Glutamatergic neuron (in vitro differentiated cells): ENCODE data around the gene FTCD. TPM values are rescaled to one million over a fixed set of nuclear protein-coding genes. Genes with fewer than 3 reads are reported as not detected.
A peak's percentile ranks its signal among the peaks of the same experiment; 100 is the strongest.

Experiments
- DNase-seq: peaks from one replicate; pipeline ENCODE4 v3.0.0; 2022
- H3K27ac Mint-ChIP-seq: one replicate; pipeline ENCODE4 v1.8.0; 2020; ENCODE audit warnings: mild to moderate bottlenecking, mixed read lengths, inconsistent platforms; ENCODE audit not compliant: unreplicated experiment
- H3K27me3 Mint-ChIP-seq: one replicate; pipeline ENCODE4 v1.8.0; 2020; ENCODE audit warnings: mild to moderate bottlenecking, moderate library complexity, mixed read lengths, inconsistent platforms; ENCODE audit not compliant: unreplicated experiment
- H3K36me3 Mint-ChIP-seq: one replicate; pipeline ENCODE4 v1.8.0; 2020; ENCODE audit warnings: mild to moderate bottlenecking, mixed read lengths, inconsistent platforms; ENCODE audit not compliant: unreplicated experiment
- H3K4me1 Mint-ChIP-seq: one replicate; pipeline ENCODE4 v1.8.0; 2020; ENCODE audit warnings: mild to moderate bottlenecking, low read depth, mixed read lengths, inconsistent platforms; ENCODE audit not compliant: unreplicated experiment
- H3K4me3 Mint-ChIP-seq: one replicate; pipeline ENCODE4 v1.8.0; 2020; ENCODE audit warnings: mild to moderate bottlenecking, mixed read lengths, inconsistent platforms; ENCODE audit not compliant: unreplicated experiment
- H3K9me3 Mint-ChIP-seq: one replicate; pipeline ENCODE4 v1.8.0; 2020; ENCODE audit warnings: mild to moderate bottlenecking, moderate library complexity, mixed read lengths, inconsistent platforms; ENCODE audit not compliant: unreplicated experiment
- total RNA-seq: library from RNA; stranded (reverse); fragmentation: NEBNext Ultra II Directional; extraction: Animal tissue kit (Norgen Biotek cat#: 25700); gene quantifications from one replicate; pipeline ENCODE4 v1.2.1, GENCODE V29; 2021; ENCODE audit not compliant: unreplicated experiment
- TF ChIP-seq, protein P1 (sequence below): fragments of 200-600 bp; sonication (generic); IDR thresholded peaks from one replicate; pipeline ENCODE4 v1.5.0; 2021; ENCODE audit not compliant: partially characterized antibody, unreplicated experiment

The FTCD gene
- total RNA-seq, 1 donor from 2014 or later = 13.4 TPM

DNA sequence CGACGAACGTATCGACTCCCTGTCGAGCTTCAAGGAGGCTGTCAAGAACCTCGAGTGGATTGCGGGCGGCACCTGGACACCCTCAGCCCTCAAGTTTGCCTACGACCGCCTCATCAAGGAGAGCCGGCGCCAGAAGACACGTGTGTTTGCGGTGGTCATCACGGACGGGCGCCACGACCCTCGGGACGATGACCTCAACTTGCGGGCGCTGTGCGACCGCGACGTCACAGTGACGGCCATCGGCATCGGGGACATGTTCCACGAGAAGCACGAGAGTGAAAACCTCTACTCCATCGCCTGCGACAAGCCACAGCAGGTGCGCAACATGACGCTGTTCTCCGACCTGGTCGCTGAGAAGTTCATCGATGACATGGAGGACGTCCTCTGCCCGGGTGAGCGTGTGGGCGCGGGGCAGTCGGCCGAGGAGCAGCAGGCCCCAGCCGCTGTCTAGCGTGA, 29.5 kb downstream of the FTCD start:
- DNase-seq = peak; percentile 14
- Mint-ChIP-seq H3K27me3 (peaks cover 3% of the 10 kb centered on the region), H3K27ac (no peak overlapping the region), H3K4me1 (no peaks in the 10 kb centered on the region), H3K4me3 (no peak overlapping the region), H3K36me3 (no peaks in the 10 kb centered on the region), H3K9me3 (no peaks in the 10 kb centered on the region)
- TF ChIP-seq, protein P1, sequence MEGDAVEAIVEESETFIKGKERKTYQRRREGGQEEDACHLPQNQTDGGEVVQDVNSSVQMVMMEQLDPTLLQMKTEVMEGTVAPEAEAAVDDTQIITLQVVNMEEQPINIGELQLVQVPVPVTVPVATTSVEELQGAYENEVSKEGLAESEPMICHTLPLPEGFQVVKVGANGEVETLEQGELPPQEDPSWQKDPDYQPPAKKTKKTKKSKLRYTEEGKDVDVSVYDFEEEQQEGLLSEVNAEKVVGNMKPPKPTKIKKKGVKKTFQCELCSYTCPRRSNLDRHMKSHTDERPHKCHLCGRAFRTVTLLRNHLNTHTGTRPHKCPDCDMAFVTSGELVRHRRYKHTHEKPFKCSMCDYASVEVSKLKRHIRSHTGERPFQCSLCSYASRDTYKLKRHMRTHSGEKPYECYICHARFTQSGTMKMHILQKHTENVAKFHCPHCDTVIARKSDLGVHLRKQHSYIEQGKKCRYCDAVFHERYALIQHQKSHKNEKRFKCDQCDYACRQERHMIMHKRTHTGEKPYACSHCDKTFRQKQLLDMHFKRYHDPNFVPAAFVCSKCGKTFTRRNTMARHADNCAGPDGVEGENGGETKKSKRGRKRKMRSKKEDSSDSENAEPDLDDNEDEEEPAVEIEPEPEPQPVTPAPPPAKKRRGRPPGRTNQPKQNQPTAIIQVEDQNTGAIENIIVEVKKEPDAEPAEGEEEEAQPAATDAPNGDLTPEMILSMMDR = no peak

- Mint-ChIP-seq H3K4me3 (no peak overlapping the region), H3K4me1 (no peaks in the 10 kb centered on the region), H3K27me3 (peaks cover 3% of the 10 kb centered on the region), H3K9me3 (no peaks in the 10 kb centered on the region), H3K36me3 (no peaks in the 10 kb centered on the region), H3K27ac (no peak overlapping the region)
- TF ChIP-seq, protein P1 = no peak
- DNase-seq = peak; percentile 26
Measured at GRCh38 chr21:46124926-46125845, 30.2 kb downstream of the FTCD start.

GRCh38 chr21:46124083-46124925, 31.1 kb downstream of the FTCD start:
- no peaks in the 10 kb centered on the region for H3K36me3 Mint-ChIP-seq
- TF ChIP-seq, protein P1 = no peak
- no peaks in the 10 kb centered on the region for H3K9me3 Mint-ChIP-seq
- H3K4me1 Mint-ChIP-seq = no peaks in the 10 kb centered on the region
- DNase-seq = peak; percentile 10
- peaks cover 3% of the 10 kb centered on the region for H3K27me3 Mint-ChIP-seq
- no peak overlapping the region for H3K4me3 Mint-ChIP-seq
- no peak overlapping the region for H3K27ac Mint-ChIP-seq

- peaks cover 3% of the 10 kb centered on the region for H3K27me3 Mint-ChIP-seq
Measured at GRCh38 chr21:46122758-46123683, 32.4 kb downstream of the FTCD start.

More at GRCh38 chr21:46122758-46123683, 32.4 kb downstream of the FTCD start:
- Mint-ChIP-seq H3K36me3 (no peaks in the 10 kb centered on the region), H3K27ac (no peak overlapping the region), H3K4me1 (no peaks in the 10 kb centered on the region), H3K4me3 (no peak overlapping the region), H3K9me3 (no peaks in the 10 kb centered on the region)
- TF ChIP-seq, protein P1 = no peak
- peak; percentile 10 for DNase-seq
